T-helper 22 cell (primary cell): ENCODE measurements around the gene DGAT2L6.
"Not testable (repeated sequence)": the region's sequence is repeated elsewhere in the genome, so short reads cannot be mapped to it uniquely, and the experiment has no call there.

Experiments
- DNase-seq: peaks from one replicate; pipeline ENCODE4 v3.0.0-alpha.2; 2020; ENCODE audit warnings: low read depth

DGAT2L6 gene

DNA sequence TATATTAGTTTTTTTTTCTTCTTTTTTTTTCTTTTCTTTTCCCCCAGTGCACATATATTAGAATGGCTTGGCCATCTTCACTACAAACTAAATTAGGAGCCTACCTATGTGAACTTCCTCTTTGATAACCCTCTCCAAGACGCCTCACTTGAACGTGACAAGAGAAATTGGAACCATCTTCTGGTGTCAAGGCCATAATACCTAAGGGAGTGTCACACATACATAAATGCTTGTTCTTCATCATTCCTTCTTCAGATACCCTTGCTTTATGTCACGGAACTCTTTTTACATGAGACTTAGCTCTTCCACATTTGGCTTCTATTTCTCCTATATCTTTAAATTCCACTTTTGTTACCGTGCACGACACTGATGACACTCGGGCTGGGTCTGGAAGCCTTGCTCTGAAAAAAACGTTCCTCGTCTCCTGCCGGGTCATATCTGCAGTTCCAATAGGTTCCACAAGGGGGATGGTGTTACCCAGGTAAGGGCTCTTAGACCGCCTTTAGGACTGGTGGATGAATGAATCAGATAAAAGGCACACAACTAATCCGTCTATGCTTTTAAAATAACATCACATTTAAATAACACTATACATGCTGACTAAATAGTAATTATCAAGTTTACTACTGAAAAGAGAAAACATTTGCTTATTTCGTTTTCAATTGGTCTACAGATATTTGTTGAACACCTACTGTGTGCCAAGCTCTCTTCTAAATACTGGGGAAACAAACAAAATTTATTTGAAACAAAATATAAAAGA is 19.9 kb downstream of the DGAT2L6 start:
- DNase-seq: peak; percentile 9

DNA sequence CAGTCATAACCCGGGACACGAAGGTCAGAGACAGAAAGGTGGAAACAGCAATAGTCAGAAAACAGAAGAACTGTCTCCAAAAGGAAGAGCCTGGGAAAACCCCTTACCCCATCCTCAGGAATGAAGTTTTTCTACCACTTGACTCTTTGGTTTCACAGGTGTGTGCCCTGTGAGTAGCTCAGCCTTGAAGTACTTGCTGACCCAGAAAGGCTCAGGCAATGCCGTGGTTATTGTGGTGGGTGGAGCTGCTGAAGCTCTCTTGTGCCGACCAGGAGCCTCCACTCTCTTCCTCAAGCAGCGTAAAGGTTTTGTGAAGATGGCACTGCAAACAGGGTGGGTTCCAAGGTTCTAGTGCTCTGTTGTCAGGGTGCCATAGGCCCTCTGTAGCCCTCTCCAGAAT is 24.4 kb downstream of the DGAT2L6 start:
- no peak for DNase-seq

DNA sequence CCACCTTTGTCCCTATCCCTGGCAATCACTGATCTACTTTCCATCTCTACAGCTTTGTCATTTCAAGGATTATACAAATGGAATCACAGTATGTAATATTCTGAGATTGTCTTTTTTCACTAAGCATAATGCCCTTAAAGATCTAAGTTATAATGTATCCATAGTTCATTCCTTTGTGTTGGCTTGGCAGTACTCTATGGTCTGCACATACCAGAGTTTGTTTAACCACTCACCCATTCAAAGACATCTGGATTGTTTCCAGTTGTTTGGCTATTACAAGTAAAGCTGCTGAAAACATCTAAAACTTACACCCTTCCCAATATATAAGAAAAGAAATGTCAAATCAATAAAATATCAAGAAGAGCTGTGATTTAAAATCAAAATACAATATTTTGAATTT is 31.2 kb downstream of the DGAT2L6 start:
- no peak for DNase-seq

DNA sequence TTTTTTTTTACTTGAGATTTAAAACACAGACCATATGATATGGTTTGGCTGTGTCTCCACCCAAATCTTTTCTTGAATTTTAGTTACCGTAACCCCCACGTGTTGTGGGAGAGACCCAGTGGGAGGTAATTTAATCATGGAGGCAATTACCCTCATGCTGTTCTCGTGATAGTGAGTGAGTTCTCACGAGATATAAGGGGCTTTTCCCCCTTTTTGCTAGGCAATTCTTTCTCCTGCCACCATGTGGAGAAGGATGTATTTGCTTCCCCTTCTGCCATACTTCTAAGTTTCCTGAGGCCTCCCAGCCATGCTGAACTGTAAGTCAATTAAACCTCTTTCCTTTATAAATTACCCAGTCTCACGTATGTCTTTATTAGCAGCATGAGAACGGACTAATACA is 32.3 kb downstream of the DGAT2L6 start:
- DNase-seq: not testable (repeated sequence)

DNA sequence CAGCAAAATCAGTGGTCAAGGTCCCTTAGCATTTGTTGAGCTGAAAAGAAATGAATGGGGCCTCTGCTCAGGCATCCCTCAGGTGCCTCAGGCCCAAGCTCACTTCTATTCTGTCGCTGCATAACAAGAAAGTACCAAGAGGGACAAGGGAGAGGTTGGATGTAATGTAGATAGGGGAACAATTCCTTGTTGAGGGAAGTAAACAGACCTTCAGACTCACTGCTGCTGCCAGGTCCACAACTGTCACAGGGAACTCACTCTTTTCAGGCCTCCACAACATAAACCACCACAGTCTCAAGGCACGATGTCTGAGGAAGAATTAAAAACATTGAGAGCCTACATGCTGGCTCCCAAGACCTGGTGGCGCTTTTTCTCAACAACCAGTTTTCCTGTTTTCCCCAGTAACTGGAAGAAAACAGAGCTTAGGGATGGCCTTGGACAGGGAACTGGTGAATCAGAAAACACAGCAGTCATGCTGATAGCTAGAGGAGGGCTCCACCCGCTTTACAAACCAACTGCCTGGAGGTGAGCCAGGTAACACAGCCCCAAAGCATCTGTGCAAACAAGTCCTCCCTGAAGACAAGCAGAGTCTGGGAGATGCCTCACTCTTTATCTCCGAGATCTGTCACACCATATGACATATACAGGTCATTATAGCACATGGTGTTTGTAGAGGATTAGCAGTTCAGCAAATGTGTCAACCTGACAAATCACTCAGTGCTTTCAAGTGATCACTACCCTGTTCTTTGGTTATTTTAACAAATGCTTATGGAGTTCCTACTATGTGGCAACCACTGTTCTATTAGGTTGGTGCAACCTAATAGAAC is 42.9 kb downstream of the DGAT2L6 start:
- no peak for DNase-seq

DNA sequence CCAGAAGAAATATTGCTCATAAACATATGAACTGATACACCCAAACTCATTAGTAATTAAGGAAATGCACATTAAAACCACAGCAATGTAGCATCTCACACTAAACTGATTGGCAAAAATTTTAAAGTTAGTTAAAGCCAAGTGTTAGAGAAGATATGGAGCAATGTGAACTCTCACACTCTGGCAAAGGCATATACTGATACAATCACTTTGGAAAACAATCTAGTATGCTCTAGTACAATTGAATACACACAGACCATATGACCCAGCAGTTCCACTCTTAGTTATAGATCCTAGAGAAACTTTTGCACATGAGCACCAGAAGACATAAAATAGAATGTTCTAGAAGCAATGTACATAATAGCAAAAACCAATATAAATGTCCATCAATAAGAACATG is 48.8 kb downstream of the DGAT2L6 start:
- DNase-seq: no peak

DNA sequence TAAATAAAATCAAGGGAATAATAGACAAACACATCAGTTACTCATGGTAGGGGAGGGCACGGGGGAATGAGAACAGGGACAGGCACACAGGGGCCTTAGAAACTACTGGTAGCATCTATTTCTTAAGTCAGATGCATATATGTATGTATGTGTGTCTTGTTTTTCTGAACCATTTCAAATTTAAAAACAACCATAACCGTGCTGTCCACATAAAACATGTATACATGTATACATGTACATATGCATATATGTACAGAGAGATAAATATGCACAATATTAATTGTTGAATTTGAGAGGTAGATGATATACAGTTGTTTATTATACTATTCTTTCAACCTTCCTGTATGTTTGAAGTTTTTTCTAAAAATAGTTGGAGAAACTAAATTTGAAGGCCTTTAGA is 49.4 kb downstream of the DGAT2L6 start:
- DNase-seq: no peak

DNA sequence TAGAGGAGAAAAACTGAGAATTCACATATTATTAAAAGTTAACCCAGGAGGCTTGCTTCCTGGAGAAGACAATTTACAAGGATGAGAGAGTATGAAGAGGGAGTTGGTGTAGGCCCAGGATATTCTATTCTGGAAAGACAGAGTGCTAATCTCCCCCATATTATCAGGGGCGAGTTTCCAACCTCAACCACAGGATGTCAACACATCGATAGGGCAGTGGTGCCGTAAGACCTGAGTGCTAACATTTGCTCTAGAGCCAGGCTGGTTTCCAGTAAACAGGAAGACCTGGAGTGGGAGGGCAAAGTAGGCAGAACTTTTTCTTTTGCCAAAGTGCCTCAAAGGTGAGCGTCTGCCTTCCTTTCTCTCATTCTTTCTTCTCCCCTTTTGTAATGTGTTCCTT is 54.4 kb downstream of the DGAT2L6 start:
- no peak for DNase-seq

DNA sequence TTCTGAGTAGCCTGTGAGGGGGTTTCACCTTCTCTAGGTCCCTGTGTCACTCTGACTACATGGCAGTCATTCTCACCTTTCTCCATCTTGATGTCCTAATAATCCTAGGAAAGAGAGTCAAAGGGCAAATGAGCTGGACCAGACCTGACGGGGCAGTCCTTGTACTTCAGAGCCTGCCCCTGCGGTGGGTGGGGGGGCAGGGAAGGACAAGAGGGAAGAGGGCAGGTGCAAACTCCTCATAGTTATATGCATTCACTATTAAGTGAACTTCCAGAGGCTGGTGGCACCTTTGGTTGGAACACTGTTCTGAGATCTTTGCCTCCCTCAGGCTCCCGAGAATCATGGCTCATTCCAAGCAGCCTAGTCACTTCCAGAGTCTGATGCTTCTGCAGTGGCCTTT is 57.1 kb downstream of the DGAT2L6 start, which contains the start of gene AWAT1:
TSS of gene AWAT1 (plus strand) at position 301 of the 400 bp plus-strand sequence. CDS start at position 342, 41 bp downstream.
- no peak for DNase-seq

DNA sequence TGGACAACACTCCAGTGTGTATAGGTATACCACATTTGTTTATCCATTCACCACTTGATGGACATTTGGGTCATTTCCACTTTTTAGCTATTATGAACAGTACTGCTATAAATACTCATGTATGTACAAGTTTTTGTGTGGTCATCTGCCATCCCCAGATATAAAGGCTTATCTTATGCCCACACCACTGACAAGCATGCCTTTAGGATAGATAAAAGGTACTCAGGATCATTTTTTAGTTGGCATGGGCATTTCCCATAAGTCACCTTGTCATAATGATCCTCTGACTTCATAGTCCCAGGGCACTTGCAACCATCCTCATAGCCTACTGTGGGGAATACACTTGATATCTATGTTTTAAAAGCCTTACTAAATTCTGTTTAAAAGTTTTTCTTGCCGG is 63.5 kb downstream of the DGAT2L6 start:
- no peak for DNase-seq

DNA sequence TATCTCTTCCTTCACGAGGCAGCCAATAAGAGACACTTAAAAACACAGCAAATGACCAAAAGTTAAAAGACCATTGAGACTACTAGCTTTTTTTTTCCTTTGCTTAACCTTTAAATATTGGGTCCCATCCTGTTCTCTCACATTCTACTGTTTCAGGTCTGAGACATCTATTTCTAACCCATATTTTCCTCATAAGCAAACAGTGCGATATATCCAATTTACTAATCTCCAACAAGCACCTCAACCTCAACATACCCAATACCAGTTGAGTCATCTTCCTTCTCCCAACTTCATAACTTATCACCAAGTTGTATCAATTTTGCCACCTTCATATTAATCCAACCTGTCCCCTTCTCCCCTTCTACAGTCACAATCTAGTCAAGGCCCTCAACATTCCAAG is 64.2 kb downstream of the DGAT2L6 start:
- DNase-seq: no peak

DNA sequence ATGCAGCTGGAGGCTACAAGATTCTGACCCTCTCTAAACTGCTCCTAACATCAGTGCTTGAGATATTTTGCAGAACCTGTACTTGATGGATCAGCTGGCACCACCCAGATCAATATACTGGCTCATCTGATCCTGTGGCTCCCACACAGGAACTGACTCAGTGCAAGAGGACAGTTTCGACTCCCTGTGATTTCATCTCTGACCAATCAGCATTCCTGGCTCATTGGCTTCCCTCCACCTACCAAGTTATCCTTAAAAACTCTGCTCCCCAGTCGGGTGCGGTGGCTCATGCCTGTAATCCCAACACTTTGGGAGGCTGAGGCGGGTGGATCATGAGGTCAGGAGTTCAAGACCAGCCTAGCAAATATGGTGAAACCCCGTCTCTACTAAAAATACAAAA is 66.3 kb downstream of the DGAT2L6 start:
- DNase-seq: not testable (repeated sequence)

DNA sequence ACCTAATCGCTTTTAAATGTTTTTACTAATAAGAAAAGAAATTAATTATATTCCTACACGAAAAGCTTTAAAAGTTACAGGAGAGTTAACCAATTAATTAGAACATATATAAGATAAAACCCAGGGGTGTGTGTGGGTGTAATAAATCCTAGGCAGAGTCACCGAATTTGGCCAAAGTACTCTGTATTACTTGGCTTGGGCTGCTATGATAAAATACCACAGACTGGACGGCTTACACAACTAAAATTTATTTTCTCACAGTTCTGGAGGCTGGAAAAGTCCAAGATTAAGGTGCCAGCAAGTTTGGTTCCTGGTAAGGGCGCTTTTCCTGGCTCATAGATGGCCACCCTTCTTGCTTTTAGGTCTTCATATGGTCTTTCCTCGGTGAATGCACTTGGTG is 67.6 kb downstream of the DGAT2L6 start:
- DNase-seq: no peak

DNA sequence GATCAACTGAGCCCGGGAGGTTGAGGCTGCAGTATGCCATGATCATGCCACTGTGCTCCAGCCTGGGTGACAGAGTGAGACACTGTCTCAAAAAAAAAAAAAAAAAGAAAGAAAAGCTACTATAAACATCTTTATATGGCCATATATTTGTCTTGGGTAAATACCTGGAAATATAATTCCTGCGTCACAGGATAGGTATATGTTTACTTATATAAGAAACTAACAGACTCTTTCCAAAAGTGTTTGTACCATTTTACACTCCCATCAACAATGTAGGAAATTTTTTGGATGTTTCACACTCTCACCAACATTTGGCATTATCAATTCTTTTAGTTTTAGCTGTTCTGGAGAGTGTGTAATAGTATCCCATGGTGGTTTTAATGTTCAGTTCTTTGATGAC is 70.0 kb downstream of the DGAT2L6 start:
- DNase-seq: no peak

DNA sequence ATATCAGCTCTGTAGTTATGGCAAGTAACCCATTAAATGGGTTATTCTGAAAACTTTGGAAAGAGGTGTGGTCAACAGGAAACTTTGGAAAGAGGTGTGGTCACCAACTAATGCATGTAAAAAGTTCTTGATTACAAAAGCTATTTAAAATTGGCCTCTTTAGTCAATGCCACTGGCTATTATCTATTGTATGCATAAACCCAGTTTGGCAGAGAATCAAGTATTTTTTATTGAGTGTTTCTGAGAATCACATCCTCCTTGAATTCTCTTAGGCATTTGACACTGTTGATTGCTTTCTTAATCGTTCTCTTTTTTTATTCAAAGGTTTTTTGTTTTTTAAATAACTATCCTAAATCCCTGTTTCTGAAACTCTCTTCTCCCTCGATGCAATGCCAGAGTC is 75.2 kb downstream of the DGAT2L6 start:
- no peak for DNase-seq

DNA sequence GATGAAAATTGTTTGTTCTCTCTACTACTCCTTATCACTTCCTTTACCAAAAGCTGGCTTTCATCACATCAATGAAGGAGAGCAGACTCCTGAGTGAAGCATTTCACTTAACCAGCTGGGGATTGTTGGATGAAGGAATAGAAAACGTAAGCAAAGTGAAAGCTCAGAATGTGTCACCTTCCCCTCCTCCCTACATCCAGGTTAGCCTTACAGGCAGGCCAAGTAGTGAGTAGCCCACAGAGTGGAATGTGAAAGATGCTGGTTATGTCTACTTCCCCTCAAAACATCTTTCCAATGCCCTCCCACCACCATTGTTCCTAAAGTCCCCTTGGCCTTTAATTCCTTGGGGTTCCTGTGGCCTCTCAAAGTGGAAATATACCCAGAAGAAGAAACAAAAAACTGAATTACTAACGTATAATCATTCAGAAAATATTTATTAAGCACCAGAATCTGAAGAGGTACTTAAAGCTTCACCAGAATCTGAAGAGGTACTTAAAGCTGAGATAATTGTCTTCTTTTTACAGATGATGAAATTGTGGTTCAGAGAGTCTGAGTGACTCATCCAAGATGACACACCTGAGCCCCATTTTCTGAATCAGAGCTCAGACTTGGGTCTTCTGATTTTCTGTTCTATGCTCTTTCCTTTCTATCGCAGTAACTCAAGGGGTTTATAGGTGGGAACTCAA is 76.2 kb downstream of the DGAT2L6 start:
- no peak for DNase-seq

DNA sequence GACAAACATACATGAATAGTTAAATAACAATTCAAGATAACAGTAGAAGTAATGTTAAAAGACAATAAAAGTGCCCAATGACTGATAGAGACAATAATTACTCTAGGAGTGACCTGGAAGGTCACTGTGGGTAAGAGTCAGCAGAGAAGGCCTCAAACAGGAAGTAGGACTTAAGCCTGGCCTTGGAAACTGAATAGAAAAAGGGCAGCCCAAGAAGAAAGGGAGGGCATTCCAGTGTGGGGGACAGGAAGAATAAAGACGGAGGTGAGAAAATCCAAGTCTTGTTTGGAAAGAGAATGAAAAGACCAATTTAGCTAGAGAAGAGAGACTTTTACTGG is 76.7 kb downstream of the DGAT2L6 start:
- DNase-seq: no peak

DNA sequence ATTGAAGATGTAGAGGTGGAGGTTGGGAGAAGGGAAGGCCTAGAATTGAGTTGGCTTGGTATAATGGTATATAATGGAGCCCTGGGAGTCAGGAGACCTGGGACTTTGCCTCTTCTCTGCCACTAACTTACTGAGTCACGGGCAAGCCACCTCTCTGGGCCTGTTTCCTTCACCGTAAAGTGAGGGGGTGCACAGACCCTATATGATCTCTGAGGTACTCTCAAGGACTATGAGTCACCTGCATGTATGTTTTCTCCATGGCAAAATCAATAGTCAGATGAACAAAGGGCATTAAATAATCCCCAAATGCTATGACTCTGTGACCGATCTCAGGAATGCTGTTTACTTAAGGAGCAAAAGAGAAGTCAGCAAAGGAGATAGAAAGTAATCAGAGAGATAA is 77.6 kb downstream of the DGAT2L6 start:
- no peak for DNase-seq
